ENCODE data around the gene KDSR.
A peak's percentile ranks its signal among the peaks of the same experiment; 100 is the strongest.

The KDSR gene, protein sequence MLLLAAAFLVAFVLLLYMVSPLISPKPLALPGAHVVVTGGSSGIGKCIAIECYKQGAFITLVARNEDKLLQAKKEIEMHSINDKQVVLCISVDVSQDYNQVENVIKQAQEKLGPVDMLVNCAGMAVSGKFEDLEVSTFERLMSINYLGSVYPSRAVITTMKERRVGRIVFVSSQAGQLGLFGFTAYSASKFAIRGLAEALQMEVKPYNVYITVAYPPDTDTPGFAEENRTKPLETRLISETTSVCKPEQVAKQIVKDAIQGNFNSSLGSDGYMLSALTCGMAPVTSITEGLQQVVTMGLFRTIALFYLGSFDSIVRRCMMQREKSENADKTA

GRCh38 chr18:63367053-63367953 is at the start of gene KDSR:
TSS of gene KDSR (minus strand) at chr18:63367206. CDS start at chr18:63367118, 88 bp downstream.
- peak; percentile 97 to 100 (median 100) for DNase-seq

DNA sequence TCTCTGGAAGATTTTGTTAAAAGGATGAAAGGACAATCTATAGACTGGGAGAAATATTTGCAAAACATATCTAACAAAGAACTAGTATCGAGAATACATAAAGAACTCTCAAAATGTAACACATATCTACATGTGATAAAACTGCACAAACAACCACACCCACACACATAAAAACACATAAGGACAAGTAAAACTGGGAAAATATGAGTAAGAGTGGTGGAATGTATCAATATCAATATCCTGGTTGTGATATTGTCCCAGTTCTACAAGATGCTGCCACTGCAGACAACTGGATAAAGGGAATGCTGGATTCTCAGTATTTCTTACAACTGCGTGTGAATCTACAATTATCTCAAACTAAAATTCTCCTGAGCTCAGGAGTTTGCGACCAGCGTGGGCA is 45.9 kb upstream of the KDSR start:
- DNase-seq, result no peak

DNA sequence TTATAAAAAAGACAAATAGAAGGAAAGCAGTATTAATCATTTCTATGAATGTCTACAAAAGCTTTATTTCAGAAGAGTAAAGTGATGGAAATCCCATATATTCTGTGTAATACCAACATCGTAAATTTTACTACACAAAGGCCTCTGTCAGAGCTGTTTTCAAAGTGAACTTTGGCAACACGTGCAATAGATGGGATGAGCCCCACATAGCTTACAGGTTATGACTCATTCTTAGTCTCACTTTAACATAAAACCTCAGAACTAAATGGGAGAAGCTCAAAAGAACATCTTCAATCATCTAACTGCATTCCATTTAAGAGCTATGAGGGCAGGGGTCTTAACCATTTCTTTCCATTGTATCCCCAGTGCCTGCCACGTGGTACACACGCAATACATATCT is 43.8 kb upstream of the KDSR start:
- DNase-seq, result no peak

- DNase-seq, result no peak
These were observed 42.3 kb upstream of the KDSR start for GRCh38 chr18:63409301-63409700.

DNA sequence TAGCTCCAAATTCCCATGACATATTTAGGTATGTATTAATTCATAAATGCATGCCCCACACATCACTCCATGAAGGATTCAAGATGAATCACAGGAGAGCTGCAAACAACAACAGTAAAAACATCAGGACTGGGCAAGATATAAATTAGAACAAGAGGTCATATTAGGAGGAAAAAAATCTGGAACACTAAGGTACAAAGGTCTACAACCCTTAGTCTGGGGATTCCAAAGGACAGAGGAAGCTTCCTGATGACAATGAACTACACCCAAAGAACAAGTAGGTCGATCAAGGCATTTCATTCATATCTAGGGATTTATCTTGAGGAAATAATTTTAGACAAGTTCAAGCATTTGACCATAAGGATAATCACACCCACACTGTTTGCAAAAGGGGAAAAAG is 40.7 kb upstream of the KDSR start:
- DNase-seq, result no peak

DNA sequence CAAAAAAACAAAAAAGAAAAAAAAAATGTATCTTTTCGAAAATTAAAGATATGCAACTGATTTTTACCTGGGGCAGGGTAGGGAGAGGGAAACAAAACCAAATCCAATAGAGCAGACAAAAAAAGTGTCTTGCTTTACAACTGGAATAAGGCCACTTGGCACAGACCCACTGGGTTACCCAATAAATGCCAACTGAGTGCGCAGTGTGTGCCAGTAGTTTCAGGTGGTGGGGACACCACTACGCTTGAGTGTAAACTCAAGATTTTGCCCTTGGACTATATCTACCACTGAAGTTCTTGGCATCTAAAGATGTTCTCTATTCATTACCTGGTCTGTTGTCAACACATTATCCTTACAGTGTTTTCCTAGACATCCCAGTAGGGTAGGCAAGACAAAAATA is 39.0 kb upstream of the KDSR start:
- DNase-seq, result no peak

DNA sequence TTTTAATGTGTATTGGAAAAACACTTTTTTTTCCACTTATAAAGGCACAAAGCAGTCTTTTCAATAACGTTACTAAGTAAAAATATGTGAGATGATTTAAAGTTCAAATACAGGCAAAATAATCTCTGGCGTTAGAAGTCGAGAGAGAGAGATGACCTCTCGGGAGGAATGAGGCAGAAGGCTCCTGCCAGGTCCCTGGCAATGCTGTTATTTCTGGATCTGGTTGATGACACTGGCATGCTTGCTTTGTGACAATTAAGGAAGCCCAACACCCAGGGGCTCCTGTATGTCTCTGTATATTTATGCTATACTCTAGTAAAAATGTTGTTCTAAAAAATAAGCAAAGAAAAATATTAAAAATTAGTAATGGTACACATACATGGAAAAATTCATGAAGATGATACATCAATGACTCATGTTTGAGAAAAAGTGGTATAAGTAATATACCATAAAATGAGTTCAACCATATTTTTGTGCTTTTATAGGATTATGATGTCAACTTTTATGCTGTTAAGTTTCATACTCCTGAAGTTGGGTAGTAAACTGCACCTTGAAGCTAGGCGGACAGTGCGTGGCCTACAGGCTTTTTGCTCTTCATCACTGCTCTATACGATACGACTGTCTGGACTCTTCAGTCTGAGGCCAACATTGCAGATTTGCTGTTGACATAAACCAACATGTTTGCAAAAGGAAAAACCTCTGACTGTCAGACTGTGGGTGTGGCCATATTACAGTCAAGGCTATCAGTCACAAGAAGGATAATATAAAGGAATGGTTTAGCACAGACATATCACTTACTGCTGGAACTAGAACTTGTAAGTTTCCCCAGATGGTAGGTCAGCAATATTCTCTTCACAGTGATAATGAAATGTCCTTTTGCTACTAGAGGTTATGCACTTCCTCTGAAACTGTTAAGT is 35.5 kb upstream of the KDSR start:
- DNase-seq, result no peak

DNA sequence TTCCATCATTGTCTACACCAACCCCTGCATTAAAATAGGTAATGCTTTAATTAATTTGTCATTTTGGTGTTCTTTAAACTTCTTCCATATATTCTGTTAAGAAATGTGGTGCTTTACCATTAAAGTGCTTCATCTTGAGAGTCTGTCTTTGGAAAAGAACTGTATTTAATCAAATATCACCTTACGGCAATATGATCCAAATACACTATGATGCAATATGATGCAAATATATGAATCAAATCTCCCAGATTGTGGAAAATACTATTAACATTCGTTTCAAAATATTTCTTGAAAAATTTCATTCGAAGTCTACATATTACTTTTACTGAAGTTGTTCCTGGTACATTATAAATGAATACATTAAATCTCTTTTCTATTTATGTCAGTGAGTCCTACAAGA is 32.3 kb upstream of the KDSR start:
- DNase-seq, result no peak

DNA sequence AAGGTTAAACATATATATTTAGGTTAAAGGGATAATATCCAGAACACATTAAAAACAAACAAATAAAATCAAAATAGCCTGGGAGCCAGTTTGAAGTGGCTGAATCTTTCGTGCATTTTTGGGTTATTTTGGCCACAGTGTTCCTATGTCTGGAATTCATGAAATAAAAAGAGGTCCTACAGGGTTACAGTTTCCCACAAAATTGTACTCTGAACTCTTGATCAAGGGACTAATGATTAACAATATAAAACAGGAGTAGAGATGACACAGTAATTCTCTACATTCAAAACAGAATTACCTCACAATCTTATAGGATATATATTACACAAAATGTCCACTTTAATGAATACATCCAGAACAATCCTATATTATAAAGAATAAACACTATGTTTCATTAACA is 30.3 kb upstream of the KDSR start:
- no peak for DNase-seq

GRCh38 chr18:63395503-63395902 is 28.5 kb upstream of the KDSR start:
- DNase-seq, result no peak

GRCh38 chr18:63394954-63395353 is 27.9 kb upstream of the KDSR start:
- DNase-seq, result no peak

DNA sequence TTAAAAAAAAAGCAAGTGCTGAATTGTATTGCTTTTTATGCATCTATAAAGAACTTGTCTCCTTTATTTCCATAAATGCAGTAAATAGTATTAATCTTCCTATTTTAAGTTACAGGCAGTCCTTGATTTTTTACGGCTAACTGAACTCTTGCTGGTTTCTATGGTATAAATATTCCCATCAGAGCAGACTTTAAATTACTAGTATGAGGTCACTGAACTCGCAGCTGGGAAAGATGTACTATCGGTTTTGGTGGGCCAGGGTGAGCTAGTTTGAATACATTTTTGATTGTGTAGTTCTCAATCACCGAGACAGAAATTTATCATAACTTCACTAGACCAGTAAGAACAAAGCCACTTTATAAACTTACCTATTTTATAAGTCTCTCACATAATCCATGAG is 20.9 kb upstream of the KDSR start:
- no peak for DNase-seq

- DNase-seq, result no peak
These were observed 15.8 kb upstream of the KDSR start for GRCh38 chr18:63382843-63383242.

GRCh38 chr18:63379639-63379962 is 12.6 kb upstream of the KDSR start:
- DNase-seq, result no peak

DNA sequence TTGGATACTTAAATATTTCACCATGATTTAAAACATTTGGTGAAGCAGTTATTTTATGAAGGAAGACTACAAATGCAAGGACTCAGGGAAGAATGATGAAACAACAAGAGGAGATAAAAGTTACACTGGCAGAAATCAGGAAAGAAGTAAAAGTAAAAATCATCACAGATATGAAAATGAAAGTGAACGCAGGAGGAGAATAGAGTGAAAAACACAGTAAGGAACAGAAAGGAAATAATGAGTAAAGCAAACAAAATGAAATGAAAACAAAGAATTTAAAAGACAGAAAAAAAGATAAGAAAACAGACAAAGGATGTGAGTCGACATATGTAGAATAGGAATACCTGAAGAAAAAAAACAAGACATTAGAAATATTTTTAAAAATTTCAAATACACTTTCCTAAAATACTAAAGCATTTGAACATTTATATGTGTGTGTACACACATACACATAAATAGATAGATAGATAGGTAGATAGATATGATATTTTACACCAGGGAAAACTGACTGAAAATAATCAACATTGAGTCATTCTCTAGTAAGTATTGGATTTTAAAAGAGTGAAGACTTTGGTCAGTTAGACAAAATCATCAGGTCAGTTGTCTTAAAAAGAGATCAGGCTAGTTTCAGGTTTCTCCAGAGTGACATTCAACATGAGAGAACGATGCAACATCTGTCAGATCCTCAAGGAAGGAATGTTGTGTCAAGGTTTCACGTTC is 12.1 kb upstream of the KDSR start:
- no peak for DNase-seq

GRCh38 chr18:63377275-63377980 is 10.4 kb upstream of the KDSR start:
- no peak for DNase-seq

GRCh38 chr18:63376538-63376937 is 9.5 kb upstream of the KDSR start:
- no peak for DNase-seq

DNA sequence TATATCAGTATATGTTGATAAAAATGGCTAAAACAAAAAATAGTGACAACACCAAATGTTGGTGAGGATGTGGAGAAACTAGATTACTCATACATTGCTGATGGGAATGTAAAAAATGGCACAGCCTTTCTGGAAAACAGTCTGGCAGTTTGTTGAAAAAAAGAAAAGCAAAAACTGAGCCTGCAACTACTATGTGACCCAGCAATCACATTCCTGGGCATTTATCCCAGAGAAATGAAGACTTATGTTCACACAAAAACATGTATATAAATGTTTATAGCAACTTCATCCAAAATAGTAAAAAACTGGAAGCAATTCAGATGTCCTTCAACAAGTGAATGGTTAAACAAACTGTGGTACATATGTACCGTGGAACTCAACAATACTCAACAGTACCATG is 7.5 kb upstream of the KDSR start:
- DNase-seq, result no peak

DNA sequence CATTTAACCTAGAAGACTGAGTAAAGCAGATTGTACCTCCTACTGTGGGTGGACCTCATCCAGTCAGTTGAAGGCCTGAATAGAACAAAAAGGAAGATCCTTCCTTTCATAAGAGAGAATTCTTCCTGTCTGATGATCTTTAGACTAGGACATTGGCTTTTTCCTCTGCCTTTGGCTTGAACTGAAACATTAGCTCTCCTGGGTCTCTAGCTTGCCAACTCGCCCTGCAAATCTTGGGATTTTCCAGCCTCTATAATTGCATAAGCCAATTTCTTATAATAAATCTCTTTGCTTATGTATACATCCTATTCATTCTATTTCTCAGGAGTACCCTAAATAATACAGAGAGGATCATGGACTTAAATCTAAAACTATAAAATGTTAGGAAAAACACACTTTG is 6.2 kb upstream of the KDSR start:
- DNase-seq, result no peak

DNA sequence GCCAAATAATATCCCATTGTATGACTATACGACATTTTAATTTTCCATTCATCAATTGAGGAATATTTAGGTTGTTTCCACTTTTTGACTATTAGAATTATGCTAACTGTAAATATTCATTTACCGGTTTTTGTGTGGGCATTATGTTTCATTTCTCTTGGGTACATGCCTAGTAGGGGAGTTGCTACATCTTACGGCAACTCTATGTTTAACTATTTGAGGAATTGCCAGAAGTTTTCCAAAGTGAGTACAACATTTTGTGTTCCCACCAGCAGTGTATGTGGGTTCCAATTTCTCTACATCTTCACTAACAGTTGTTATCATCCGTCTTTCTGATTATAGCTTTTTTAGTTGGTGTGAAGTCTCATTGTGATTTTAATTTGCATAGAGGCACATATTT is 1.6 kb upstream of the KDSR start:
- no peak for DNase-seq

GRCh38 chr18:63366213-63367052 is 573 bp downstream of the KDSR start:
- peak; percentile 2 to 78 (median 76) for DNase-seq
